NOMO-1 treated with DMSO at 0.1 percent for 48 hours (cell line): ENCODE measurements around the gene KCNQ4.

Experiments
- DNase-seq: peaks from one replicate; lab custom pipeline; 2025; ENCODE audit not compliant: unreplicated experiment; lab: John Stamatoyannopoulos, UW

KCNQ4 gene

DNA sequence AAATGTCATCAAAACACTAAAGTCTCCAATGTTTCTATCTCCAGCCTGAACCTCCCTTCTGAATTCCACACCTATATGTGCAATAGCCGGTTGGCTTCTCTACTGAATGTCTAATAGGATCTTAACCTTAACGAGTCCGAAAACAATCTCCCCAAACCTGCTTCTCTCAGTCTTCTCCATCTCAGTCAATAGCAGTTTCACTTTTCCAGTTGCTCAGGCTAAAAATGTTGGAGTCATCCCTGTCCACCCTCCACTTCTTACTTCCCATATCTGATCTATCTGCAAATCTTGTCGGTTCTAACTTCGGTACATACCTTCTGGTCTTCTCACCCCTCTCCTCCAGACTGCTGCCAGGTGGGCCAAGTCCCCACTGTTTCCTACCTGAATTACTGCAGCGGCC lies 104.1 kb downstream of the KCNQ4 start:
- no peak for DNase-seq
